HepG2 (cell line): ENCODE results near the gene RNF11. TPM values are rescaled to one million over a fixed set of nuclear protein-coding genes. Genes with fewer than 3 reads are reported as not detected.

Experiments
- ATAC-seq: fragments of 200-7000 bp; cut with Tn5 transposase; 3 replicates; pipeline ENCODE4 v1.9.1; 2020; ENCODE audit warnings: mild to moderate bottlenecking, moderate library complexity
- BruUV-seq: library from RNA; stranded (reverse); fragments of 400-500 nt; replicated peaks from 2 replicates; lab custom pipeline; 2021; lab: Mats Ljungman, UMichigan
- CTCF ChIA-PET: fragments of 300-600 bp; formaldehyde crosslinking; extraction: SDS; loops from one replicate; lab custom pipeline; 2021; ENCODE audit warnings: low total read pairs, inconsistent platforms, low intra/inter-chr PET ratio; lab: Yijun Ruan, JAX
- POLR2A ChIA-PET: fragments of 350-600 bp; sonication (Branson Sonifier 250); formaldehyde crosslinking; loops from one replicate; lab custom pipeline; 2020; ENCODE audit warnings: antibody characterized with exemption, inconsistent platforms; lab: Yijun Ruan, JAX
- DNase-seq: peaks from one replicate; pipeline ENCODE4 v3.0.0-alpha.2; 2015; ENCODE audit warnings: low spot score
- FAIRE-seq: peaks from 3 replicates; lab custom pipeline; 2011; peaks lifted over from hg19 to GRCh38; lab: Jason Lieb, UNC
- H2AFZ ChIP-seq: one replicate; pipeline ENCODE4 v1.6.1; 2011; ENCODE audit warnings: low read length, inconsistent platforms
- H3K27ac ChIP-seq: fragments of 300-600 bp; 3 replicates; pipeline ENCODE4 v1.8.0; 2011; ENCODE audit warnings: mixed run types, mild to moderate bottlenecking, mixed read lengths, low read length, inconsistent platforms; ENCODE audit not compliant: insufficient read depth; ENCODE audit errors: extremely low read length
- H3K27me3 ChIP-seq, 2 experiments: fragments of 200-600 bp in 1 of 2; 2 replicates in 1 of 2; 3 replicates in 1 of 2; pipeline versions ENCODE4 v1.6.0 to v1.8.0; 2011; ENCODE audit warnings: low read length in 2 of 2, mild to moderate bottlenecking in 2 of 2, moderate library complexity in 2 of 2, inconsistent platforms in 1 of 2; ENCODE audit not compliant: insufficient read depth in 2 of 2, control insufficient read depth in 1 of 2
- H3K36me3 ChIP-seq, 2 experiments: fragments of 200-600 bp in 1 of 2; replicated peaks in 1 of 2; 2 replicates in 1 of 2; 3 replicates in 1 of 2; pipeline versions ENCODE4 v1.5.1 to v1.8.0; 2011; ENCODE audit warnings: low read length in 2 of 2, inconsistent platforms in 1 of 2; ENCODE audit not compliant: insufficient read depth in 2 of 2, control insufficient read depth in 1 of 2
- H3K4me1 ChIP-seq: 2 replicates; pipeline ENCODE4 v1.5.1; 2012; ENCODE audit warnings: low read length, inconsistent platforms; ENCODE audit not compliant: insufficient read depth
- H3K4me2 ChIP-seq: 2 replicates; pipeline ENCODE4 v1.6.0; 2011; ENCODE audit warnings: low read depth, low read length, inconsistent platforms
- H3K4me3 ChIP-seq, 3 experiments: fragments of 200-600 bp in 1 of 3; sonication (generic), shearing (Covaris generic) in 1 of 3; replicated peaks in 1 of 3; 2 replicates each; pipeline ENCODE4 v1.5.1; 2011 to 2016; ENCODE audit warnings: low read length in 3 of 3, inconsistent platforms in 2 of 3, low read depth in 2 of 3, mild to moderate bottlenecking in 2 of 3, control low read depth in 1 of 3, mixed read lengths in 1 of 3; ENCODE audit not compliant: insufficient read depth in 1 of 3
- H3K79me2 ChIP-seq: one replicate; pipeline ENCODE4 v1.6.1; 2011; ENCODE audit warnings: low read length, inconsistent platforms; ENCODE audit not compliant: insufficient read depth
- H3K9ac ChIP-seq: 2 replicates; pipeline ENCODE4 v1.6.0; 2011; ENCODE audit warnings: mild to moderate bottlenecking, low read depth, low read length, inconsistent platforms; ENCODE audit not compliant: insufficient read depth
- H3K9me3 ChIP-seq: 2 replicates; pipeline ENCODE4 v1.5.1; 2012; ENCODE audit warnings: mild to moderate bottlenecking, low read length
- H4K20me1 ChIP-seq: 2 replicates; pipeline ENCODE4 v1.6.0; 2011; ENCODE audit warnings: inconsistent platforms, mild to moderate bottlenecking, low read length, moderate library complexity; ENCODE audit not compliant: insufficient read depth
- ATM ChIP-seq: fragments of 450-650 bp; IDR thresholded peaks from 2 replicates; pipeline ENCODE4 v1.7.1; 2017; ENCODE audit warnings: mild to moderate bottlenecking, borderline replicate concordance
- CC2D1A ChIP-seq: sonication (generic); formaldehyde crosslinking; IDR thresholded peaks from 2 replicates; pipeline ENCODE4 v1.8.1; 2023; ENCODE audit warnings: mild to moderate bottlenecking, missing genetic modification reagents
- CCAR2 ChIP-seq: fragments of 200-400 bp; formaldehyde crosslinking; optimal IDR thresholded peaks from 2 replicates; pipeline ENCODE3; 2018; ENCODE audit warnings: low read depth, mild to moderate bottlenecking, low read length, moderate library complexity
- HIVEP1 ChIP-seq: sonication (generic); formaldehyde crosslinking; IDR thresholded peaks from 2 replicates; pipeline ENCODE4 v1.4.0; 2020; ENCODE audit warnings: mild to moderate bottlenecking, missing genetic modification reagents
- HNRNPH1 ChIP-seq: fragments of 200-400 bp; formaldehyde crosslinking; optimal IDR thresholded peaks from 2 replicates; pipeline ENCODE3; 2017; ENCODE audit warnings: mild to moderate bottlenecking, low read depth, low read length
- KLF11 ChIP-seq: IDR thresholded peaks from 2 replicates; pipeline ENCODE4 v1.6.1; 2016; ENCODE audit warnings: missing compliant biosample characterization
- MAFF ChIP-seq: IDR thresholded peaks from 2 replicates; pipeline ENCODE4 v1.6.1; 2011; ENCODE audit warnings: low read depth, low read length, improper control_type of control experiment
- MEIS1 ChIP-seq: sonication (generic); formaldehyde crosslinking; IDR thresholded peaks from 2 replicates; pipeline ENCODE4 v1.9.0; 2021; ENCODE audit warnings: mild to moderate bottlenecking, missing genetic modification reagents, moderate library complexity, borderline replicate concordance
- POLR2AphosphoS5 ChIP-seq: IDR thresholded peaks from 2 replicates; pipeline ENCODE4 v1.6.1; 2012; ENCODE audit warnings: low read depth, low read length
- RNF2 ChIP-seq: fragments of 450-650 bp; conservative IDR thresholded peaks from 2 replicates; pipeline ENCODE4 v1.6.1; 2016; ENCODE audit warnings: low read depth
- SP2 ChIP-seq: sonication (generic); formaldehyde crosslinking; IDR thresholded peaks from 2 replicates; pipeline ENCODE4 v1.5.1; 2020; ENCODE audit warnings: mild to moderate bottlenecking, missing genetic modification reagents
- TBP ChIP-seq: sonication (generic); formaldehyde crosslinking; IDR thresholded peaks from 2 replicates; pipeline ENCODE4 v1.5.0; 2020; ENCODE audit warnings: missing genetic modification reagents
- TEAD2 ChIP-seq: sonication (generic); formaldehyde crosslinking; IDR thresholded peaks from 2 replicates; pipeline ENCODE4 v1.9.0; 2021; ENCODE audit warnings: missing genetic modification reagents
- ZMAT3 ChIP-seq: sonication (generic); formaldehyde crosslinking; conservative IDR thresholded peaks from 2 replicates; pipeline ENCODE4 v1.7.0; 2021; ENCODE audit warnings: missing genetic modification reagents
- ZNF652 ChIP-seq: IDR thresholded peaks from 2 replicates; pipeline ENCODE4 v1.6.1; 2016; ENCODE audit warnings: low read depth, borderline replicate concordance
- ZNF703 ChIP-seq: sonication (generic); formaldehyde crosslinking; IDR thresholded peaks from 2 replicates; pipeline ENCODE4 v1.5.1; 2020; ENCODE audit warnings: missing genetic modification reagents, mild to moderate bottlenecking, moderate library complexity, borderline replicate concordance
- ZNF772 ChIP-seq: sonication (generic); formaldehyde crosslinking; IDR thresholded peaks from 2 replicates; pipeline ENCODE4 v1.5.0; 2020; ENCODE audit warnings: mild to moderate bottlenecking, missing genetic modification reagents
- WGBS: methylation state at CpG from one replicate; pipeline ENCODE4 v1.1.6; 2017; ENCODE audit warnings: low lambda C conversion rate; 5-methylcytosine and 5-hydroxymethylcytosine counted together
- in situ Hi-C: cut with HindIII; loops from 2 replicates; pipeline ENCODE4 v1.10.0; 2017; ENCODE audit warnings: low pct_unique_long_range_greater_than_20kb; ENCODE audit not compliant: extremely low pct_ligation_motif_present
- intact Hi-C: fragments of 100-400 bp; cut with micrococcal nuclease; formaldehyde crosslinking; loops from one replicate; pipeline ENCODE4 v1.10.0; 2022; ENCODE audit not compliant: unreplicated experiment
- polyA plus RNA-seq, 8 experiments: library from polyadenylated mRNA; depleted of rRNA in 3 of 8; stranded (reverse) in 7 of 8; unstranded in 1 of 8; fragments of >200 nt; fragmentation: Illumina TruSeq in 4 of 8; extraction: Trizol in 4 of 8; gene quantifications; 2 replicates each; pipeline versions ENCODE4 v1.2.1 to v1.2.3, GENCODE V29; 2011 to 2016; ENCODE audit warnings: low read depth in 4 of 8, missing spikeins in 1 of 8, mixed read lengths in 1 of 8; ENCODE audit not compliant: insufficient read depth in 1 of 8
- total RNA-seq, 5 experiments: library from RNA; depleted of rRNA; stranded (reverse); fragments of >200 nt; fragmentation: Illumina TruSeq; extraction: Trizol; gene quantifications; 2 replicates each; pipeline ENCODE4 v1.2.3, GENCODE V29; 2016; ENCODE audit warnings: low read depth in 1 of 5

Gene RNF11
- total and polyA plus RNA-seq, 2 of the 13 experiments (the other 11 are each of a cell fraction or from before 2014, with no cell fraction given), result 41.2 to 48.8 TPM

DNA sequence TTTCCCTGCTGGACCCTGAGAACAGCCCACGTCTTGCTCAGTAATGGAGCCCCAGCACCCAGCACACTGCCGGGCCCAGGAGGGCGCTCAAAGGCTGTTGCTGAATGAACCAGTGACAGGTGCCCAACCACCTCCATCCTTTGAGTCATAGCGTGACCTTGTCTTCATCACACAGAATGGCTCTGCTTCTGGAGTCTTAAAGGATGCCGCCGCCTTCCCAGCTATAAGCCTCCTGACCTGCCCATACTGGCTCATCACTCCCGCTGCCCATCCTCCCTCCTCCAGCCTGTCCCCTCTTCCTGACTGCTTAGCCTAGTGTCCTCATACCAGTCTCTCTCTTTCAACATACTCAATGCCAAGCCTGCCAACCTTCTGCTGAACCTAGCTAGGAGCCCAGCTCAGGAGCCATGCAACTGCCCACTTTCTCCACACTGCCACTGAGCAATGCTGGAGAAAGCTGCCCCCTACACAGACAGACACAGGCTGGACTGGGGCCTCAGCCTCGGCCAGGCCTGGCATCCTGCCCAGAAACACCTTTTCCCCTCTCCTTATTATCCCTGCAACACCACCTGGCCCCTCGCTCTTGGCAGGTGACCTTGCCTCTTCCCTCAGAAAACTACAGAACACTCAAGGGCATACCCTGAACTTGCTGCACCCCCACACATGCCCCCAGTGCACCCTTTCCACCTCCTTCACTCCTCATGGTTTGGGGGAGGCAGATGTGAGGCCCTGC lies 80.2 kb downstream of the RNF11 start:
- BruUV-seq, result no TSS peak
- ChIA-PET CTCF (no interaction called here), POLR2A (no interaction called here)
- TF ChIP-seq ZNF703 (CRISPR knock-in tag), result no peak
- no peak for TF ChIP-seq CCAR2
- TF ChIP-seq ATM, result no peak
- TF ChIP-seq POLR2AphosphoS5, result no peak
- no peak for TF ChIP-seq CC2D1A (CRISPR knock-in tag)
- no peak for TF ChIP-seq ZNF772
- TF ChIP-seq HNRNPH1, result no peak
- no peak for TF ChIP-seq ZMAT3 (CRISPR knock-in tag)
- TF ChIP-seq ZNF652, result no peak
- TF ChIP-seq TBP, result no peak
- TF ChIP-seq HIVEP1 (CRISPR knock-in tag), result no peak
- no peak for TF ChIP-seq MAFF
- no peak for TF ChIP-seq RNF2
- no peak for TF ChIP-seq SP2 (CRISPR knock-in tag)
- TF ChIP-seq TEAD2 (CRISPR knock-in tag), result no peak
- TF ChIP-seq MEIS1 (CRISPR knock-in tag), result no peak
- no peak for TF ChIP-seq KLF11 (CRISPR knock-in tag)
- in situ Hi-C loops (no loop called here), intact Hi-C loops (no loop called here)
- H3K4me3 ChIP-seq, result no peak overlapping the region
- H4K20me1 ChIP-seq, result no peaks in the 10 kb centered on the region
- H2AFZ ChIP-seq, result no peak overlapping the region
- no peak overlapping the region for H3K9ac ChIP-seq
- H3K4me1 ChIP-seq, result peaks cover 30% of the 10 kb centered on the region
- ATAC-seq, result no peak
- H3K9me3 ChIP-seq, result no peaks in the 10 kb centered on the region
- no peaks in the 10 kb centered on the region for H3K36me3 ChIP-seq
- no peaks in the 10 kb centered on the region for H3K27me3 ChIP-seq
- H3K27ac ChIP-seq, result no peak overlapping the region
- H3K4me2 ChIP-seq, result no peak overlapping the region
- no peak for DNase-seq
- no peak for FAIRE-seq
- 59% methylated on average over 9 of the region's 9 CpGs for WGBS
- no peaks in the 10 kb centered on the region for H3K79me2 ChIP-seq
